Caco-2 (cell line): ENCODE data around the gene BAZ2A. TPM values are rescaled to one million over a fixed set of nuclear protein-coding genes. Genes with fewer than 3 reads are reported as not detected.
A peak's percentile ranks its signal among the peaks of the same experiment; 100 is the strongest.

Experiments used
- BruUV-seq: library from RNA; stranded (reverse); fragments of 400-500 nt; replicated peaks from 2 replicates; lab custom pipeline; 2021; lab: Mats Ljungman, UMichigan
- CTCF ChIA-PET: fragments of 300-600 bp; sonication (Branson Sonifier 250); formaldehyde crosslinking; loops from one replicate; lab custom pipeline; 2022; ENCODE audit warnings: antibody characterized with exemption; lab: Charles Lee
- POLR2A ChIA-PET: fragments of 300-600 bp; sonication (Branson Sonifier 250); formaldehyde crosslinking; loops from one replicate; lab custom pipeline; 2022; ENCODE audit warnings: antibody characterized with exemption; lab: Charles Lee
- DNase-seq, 2 experiments: peaks; one replicate each; pipeline versions ENCODE4 v3.0.0 to v3.0.0-alpha.2; 2020 to 2022
- H3K27me3 ChIP-seq: replicated peaks from 2 replicates; pipeline ENCODE4 v1.6.0; 2011; ENCODE audit warnings: low read length; ENCODE audit not compliant: control insufficient read depth, insufficient read depth
- H3K36me3 ChIP-seq: 2 replicates; pipeline ENCODE4 v1.5.1; 2011; ENCODE audit warnings: low read length; ENCODE audit not compliant: control insufficient read depth, insufficient read depth
- H3K4me1 ChIP-seq: fragments of 250-450 bp; sonication (Bioruptor Pico); 2 replicates; pipeline ENCODE4 v1.5.1; 2020; ENCODE audit warnings: mild to moderate bottlenecking
- H3K4me3 ChIP-seq: 2 replicates; pipeline ENCODE4 v1.5.1; 2011; ENCODE audit warnings: low read depth, mild to moderate bottlenecking, control low read depth, low read length
- H3K9me3 ChIP-seq: fragments of 250-450 bp; sonication (Bioruptor Pico); 2 replicates; pipeline ENCODE4 v1.5.1; 2020; ENCODE audit warnings: mild to moderate bottlenecking, moderate library complexity
- H3K27ac Mint-ChIP-seq: one replicate; pipeline ENCODE4 v1.8.0; 2022; ENCODE audit warnings: mixed read lengths; ENCODE audit not compliant: unreplicated experiment
- H3K27me3 Mint-ChIP-seq: one replicate; pipeline ENCODE4 v1.8.0; 2022; ENCODE audit warnings: mixed read lengths; ENCODE audit not compliant: insufficient read depth, unreplicated experiment
- H3K36me3 Mint-ChIP-seq: one replicate; pipeline ENCODE4 v1.8.0; 2022; ENCODE audit warnings: mild to moderate bottlenecking, mixed read lengths; ENCODE audit not compliant: insufficient read depth, unreplicated experiment
- H3K4me1 Mint-ChIP-seq: one replicate; pipeline ENCODE4 v1.8.0; 2022; ENCODE audit warnings: low read depth, mixed read lengths; ENCODE audit not compliant: unreplicated experiment
- H3K4me3 Mint-ChIP-seq: one replicate; pipeline ENCODE4 v1.8.0; 2022; ENCODE audit warnings: mild to moderate bottlenecking, moderate library complexity, mixed read lengths; ENCODE audit not compliant: unreplicated experiment
- H3K9me3 Mint-ChIP-seq: one replicate; pipeline ENCODE4 v1.8.0; 2022; ENCODE audit warnings: mixed read lengths; ENCODE audit not compliant: unreplicated experiment
- intact Hi-C: fragments of 100-400 bp; cut with micrococcal nuclease; formaldehyde crosslinking; loops from one replicate; pipeline ENCODE4 v1.10.0; 2022; ENCODE audit not compliant: unreplicated experiment
- total RNA-seq: library from RNA; stranded (reverse); gene quantifications from 2 replicates; pipeline ENCODE4 v1.2.3, GENCODE V29; 2022
- TF ChIP-seq, protein P1 (sequence below), 2 experiments: fragments of 200-600 bp in 1 of 2; IDR thresholded peaks; 1 replicate in 1 of 2; 2 replicates in 1 of 2; pipeline versions ENCODE4 v1.5.1 to v1.8.0; 2011 to 2022; ENCODE audit warnings: antibody characterized with exemption in 1 of 2, control low read depth in 1 of 2, inconsistent platforms in 1 of 2, low read depth in 1 of 2, low read length in 1 of 2, mild to moderate bottlenecking in 1 of 2, moderate library complexity in 1 of 2; ENCODE audit not compliant: insufficient read depth in 1 of 2, severe bottlenecking in 1 of 2, unreplicated experiment in 1 of 2

Gene BAZ2A
- total RNA-seq, 1 experiment from 2014 or later: 104 TPM

DNA sequence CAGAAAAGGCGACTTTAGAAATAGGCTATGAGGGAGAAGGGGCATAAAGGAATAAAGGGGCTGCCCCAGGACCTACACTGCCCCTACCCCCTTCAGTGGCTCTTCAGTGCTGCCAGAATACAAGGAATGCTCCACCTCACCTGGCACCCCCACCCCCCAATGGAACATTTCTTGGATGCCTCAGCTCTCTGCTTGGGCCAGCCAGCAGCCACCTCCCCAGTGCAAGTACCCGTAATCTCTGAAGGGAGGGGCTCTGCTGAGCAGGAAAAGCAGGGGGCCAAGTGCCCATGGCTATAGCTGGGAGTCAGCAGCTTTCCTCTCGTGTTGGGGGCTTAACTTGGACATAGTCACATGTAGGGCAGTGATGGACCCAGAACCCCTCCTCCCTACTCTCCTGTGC is 33.3 kb downstream of the BAZ2A start:
- Histone ChIP-seq H3K4me1 (peaks cover 6% of the 10 kb centered on the region; the same call in 1 of the 2 replicates), H3K9me3 (no peaks in the 10 kb centered on the region), H3K36me3 (peaks cover 5% of the 10 kb centered on the region), H3K4me3 (no peak overlapping the region), H3K27me3 (no peaks in the 10 kb centered on the region)
- BruUV-seq: no TSS peak
- Mint-ChIP-seq H3K4me3 (no peak overlapping the region), H3K27ac (peak overlapping the region; percentile 50), H3K27me3 (no peaks in the 10 kb centered on the region), H3K36me3 (peaks cover 81% of the 10 kb centered on the region), H3K9me3 (no peaks in the 10 kb centered on the region), H3K4me1 (peaks cover 14% of the 10 kb centered on the region)
- TF ChIP-seq, protein P1, sequence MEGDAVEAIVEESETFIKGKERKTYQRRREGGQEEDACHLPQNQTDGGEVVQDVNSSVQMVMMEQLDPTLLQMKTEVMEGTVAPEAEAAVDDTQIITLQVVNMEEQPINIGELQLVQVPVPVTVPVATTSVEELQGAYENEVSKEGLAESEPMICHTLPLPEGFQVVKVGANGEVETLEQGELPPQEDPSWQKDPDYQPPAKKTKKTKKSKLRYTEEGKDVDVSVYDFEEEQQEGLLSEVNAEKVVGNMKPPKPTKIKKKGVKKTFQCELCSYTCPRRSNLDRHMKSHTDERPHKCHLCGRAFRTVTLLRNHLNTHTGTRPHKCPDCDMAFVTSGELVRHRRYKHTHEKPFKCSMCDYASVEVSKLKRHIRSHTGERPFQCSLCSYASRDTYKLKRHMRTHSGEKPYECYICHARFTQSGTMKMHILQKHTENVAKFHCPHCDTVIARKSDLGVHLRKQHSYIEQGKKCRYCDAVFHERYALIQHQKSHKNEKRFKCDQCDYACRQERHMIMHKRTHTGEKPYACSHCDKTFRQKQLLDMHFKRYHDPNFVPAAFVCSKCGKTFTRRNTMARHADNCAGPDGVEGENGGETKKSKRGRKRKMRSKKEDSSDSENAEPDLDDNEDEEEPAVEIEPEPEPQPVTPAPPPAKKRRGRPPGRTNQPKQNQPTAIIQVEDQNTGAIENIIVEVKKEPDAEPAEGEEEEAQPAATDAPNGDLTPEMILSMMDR (IDR thresholded peaks at IDR 0.05; ENCODE audit: insufficient read depth in 1 of 2, low read depth in 1 of 2, low read length in 1 of 2, severe bottlenecking in 1 of 2, unreplicated experiment in 1 of 2): no peak
- DNase-seq: no peak
- ChIA-PET CTCF (no interaction called here), POLR2A (no interaction called here)
- intact Hi-C loops: no loop called here

DNA sequence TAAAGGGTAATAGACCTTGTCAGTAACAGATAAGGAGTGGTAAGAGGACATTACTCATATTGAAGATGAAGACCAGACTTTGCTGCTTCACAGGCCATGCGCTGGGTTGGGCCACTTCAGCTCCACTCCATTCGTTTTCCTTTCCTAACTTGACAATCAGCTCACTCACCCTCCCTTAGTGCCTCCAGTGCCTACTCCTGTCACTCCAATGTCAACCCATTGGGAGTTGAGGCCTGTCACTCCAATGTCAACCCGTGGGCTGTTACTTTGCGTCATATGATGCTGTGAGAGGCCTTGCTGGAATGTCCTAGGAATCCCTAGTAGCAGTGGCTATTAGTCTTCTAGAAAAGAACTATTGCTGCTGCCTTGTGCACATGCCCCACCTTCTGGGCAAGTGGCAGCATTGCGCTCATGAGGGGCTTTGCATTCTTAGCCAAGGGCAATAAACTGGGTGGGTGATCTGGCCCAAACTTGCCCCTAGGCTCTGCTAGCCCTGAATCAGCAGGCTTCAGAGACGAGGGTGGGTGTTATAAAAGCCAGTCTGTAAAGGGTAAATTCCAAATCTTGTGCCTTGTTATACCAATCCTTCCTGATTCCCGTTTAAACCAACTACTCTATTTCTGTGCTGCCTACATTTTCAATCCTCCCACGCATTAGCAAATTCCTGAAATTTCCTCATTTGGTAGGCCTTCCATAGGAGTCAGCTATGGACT is 36.1 kb downstream of the BAZ2A start:
- Histone ChIP-seq H3K4me1 (peaks cover 6% of the 10 kb centered on the region; the same call in 1 of the 2 replicates), H3K36me3 (no peaks in the 10 kb centered on the region; the same call in 1 of the 2 replicates), H3K4me3 (no peak overlapping the region), H3K27me3 (no peaks in the 10 kb centered on the region), H3K9me3 (no peaks in the 10 kb centered on the region)
- intact Hi-C loops: loop anchor here (1.0 to 5.0 kb wide), 3 partner anchors 43 to 97 kb away; no protein-coding TSS in a partner anchor
- Mint-ChIP-seq H3K27ac (peak overlapping the region; percentile 81), H3K4me1 (peaks cover 14% of the 10 kb centered on the region), H3K27me3 (no peaks in the 10 kb centered on the region), H3K4me3 (no peak overlapping the region), H3K36me3 (peaks cover 57% of the 10 kb centered on the region), H3K9me3 (no peaks in the 10 kb centered on the region)
- CTCF ChIA-PET: interaction anchor here (1.1 to 2.0 kb wide), 3 partner anchors 42 to 408 kb away, joined by 3 to 15 read pairs (median 3); partner anchors contain the start of gene RBMS2
- POLR2A ChIA-PET: no interaction called here
- peak; percentile 76 to 82 for DNase-seq
- TF ChIP-seq, protein P1 (IDR thresholded peaks at IDR 0.05; ENCODE audit: insufficient read depth in 1 of 2, low read depth in 1 of 2, low read length in 1 of 2, severe bottlenecking in 1 of 2, unreplicated experiment in 1 of 2): peak; percentile 84 to 85
- BruUV-seq: no TSS peak

DNA sequence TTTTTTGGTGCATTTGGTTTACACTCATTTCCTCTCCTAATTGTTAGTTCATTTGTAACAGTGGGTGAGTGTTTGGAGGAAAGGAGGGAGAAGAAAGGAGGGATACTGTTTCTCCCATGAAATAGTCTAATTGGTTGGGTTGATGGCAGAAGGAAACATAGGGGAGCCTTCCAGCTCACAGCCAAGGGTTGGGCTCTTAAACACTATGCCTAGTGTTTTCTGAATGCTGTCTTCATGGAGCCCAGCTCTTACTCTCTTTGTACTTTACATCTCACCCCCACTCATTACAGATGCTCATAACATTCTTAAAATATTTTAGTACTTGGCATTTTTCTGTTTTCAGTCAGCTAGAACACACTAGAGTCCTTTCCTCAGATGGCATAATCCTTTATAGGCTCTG is 38.2 kb downstream of the BAZ2A start:
- BruUV-seq: no TSS peak
- H3K36me3 Mint-ChIP-seq: peaks cover 38% of the 10 kb centered on the region
- no peak for DNase-seq
- no peaks in the 10 kb centered on the region for H3K9me3 Mint-ChIP-seq
- Histone ChIP-seq H3K4me3 (no peak overlapping the region), H3K36me3 (no peaks in the 10 kb centered on the region; the same call in 1 of the 2 replicates), H3K4me1 (peaks cover 6% of the 10 kb centered on the region; the same call in 1 of the 2 replicates), H3K27me3 (no peaks in the 10 kb centered on the region), H3K9me3 (no peaks in the 10 kb centered on the region)
- TF ChIP-seq, protein P1 (IDR thresholded peaks at IDR 0.05; ENCODE audit: insufficient read depth in 1 of 2, low read depth in 1 of 2, low read length in 1 of 2, severe bottlenecking in 1 of 2, unreplicated experiment in 1 of 2): no peak
- intact Hi-C loops: loop anchor here (5.0 kb wide), 1 partner anchor 95 kb away; no protein-coding TSS in a partner anchor
- no peaks in the 10 kb centered on the region for H3K27me3 Mint-ChIP-seq
- no peak overlapping the region for H3K27ac Mint-ChIP-seq
- peaks cover 14% of the 10 kb centered on the region for H3K4me1 Mint-ChIP-seq
- ChIA-PET POLR2A (no interaction called here), CTCF (interaction anchor here (1.5 kb wide), 2 partner anchors 45 to 78 kb away, joined by 3 to 8 read pairs; no protein-coding TSS in a partner anchor)
- H3K4me3 Mint-ChIP-seq: no peak overlapping the region
